ENCODE measurements around the gene ARHGAP8.

The ARHGAP8 gene

GRCh38 chr22:44814266-44815098, 62.1 kb downstream of the ARHGAP8 start:
- H3K4me3 ChIP-seq (replicated peaks; ENCODE audit: insufficient read depth, low read length): no peak overlapping the region

GRCh38 chr22:44815099-44816070, 63.0 kb downstream of the ARHGAP8 start:
- TF ChIP-seq GABPA (IDR thresholded peaks at IDR 0.05; ENCODE audit: low read depth): no peak
- no peak for TF ChIP-seq SPI1 (IDR thresholded peaks at IDR 0.05; ENCODE audit: borderline replicate concordance, low read depth)
- no peak for TF ChIP-seq REST (IDR thresholded peaks at IDR 0.05; ENCODE audit: insufficient replicate concordance, low read depth)
- TF ChIP-seq POLR2AphosphoS5 (IDR thresholded peaks at IDR 0.05; ENCODE audit: low read depth): no peak
- no peak for TF ChIP-seq CTCF (IDR thresholded peaks at IDR 0.05; ENCODE audit: insufficient read depth, low read length)
- Histone ChIP-seq H3K27me3 (ENCODE audit: insufficient read depth, poor library complexity, severe bottlenecking) (no peaks in the 10 kb centered on the region), H3K4me3 (replicated peaks; ENCODE audit: insufficient read depth, low read length) (no peak overlapping the region), H3K27ac (replicated peaks) (no peak overlapping the region)
- no peak for DNase-seq (ENCODE audit: low read depth in 1 of 2, low spot score in 1 of 2)

More at GRCh38 chr22:44814266-44815098, 62.1 kb downstream of the ARHGAP8 start:
- DNase-seq (ENCODE audit: low read depth in 1 of 2, low spot score in 1 of 2): no peak
- Histone ChIP-seq H3K27ac (replicated peaks) (no peak overlapping the region), H3K27me3 (ENCODE audit: insufficient read depth, poor library complexity, severe bottlenecking) (no peaks in the 10 kb centered on the region)
- TF ChIP-seq REST (IDR thresholded peaks at IDR 0.05; ENCODE audit: insufficient replicate concordance, low read depth) (no peak), POLR2AphosphoS5 (IDR thresholded peaks at IDR 0.05; ENCODE audit: low read depth) (no peak), CTCF (IDR thresholded peaks at IDR 0.05; ENCODE audit: insufficient read depth, low read length) (no peak), SPI1 (IDR thresholded peaks at IDR 0.05; ENCODE audit: borderline replicate concordance, low read depth) (no peak), GABPA (IDR thresholded peaks at IDR 0.05; ENCODE audit: low read depth) (no peak)

GRCh38 chr22:44816141-44816540, 63.8 kb downstream of the ARHGAP8 start:
- TF ChIP-seq POLR2AphosphoS5 (IDR thresholded peaks at IDR 0.05; ENCODE audit: low read depth): no peak
- TF ChIP-seq CTCF (IDR thresholded peaks at IDR 0.05; ENCODE audit: insufficient read depth, low read length): no peak
- no peak for TF ChIP-seq REST (IDR thresholded peaks at IDR 0.05; ENCODE audit: insufficient replicate concordance, low read depth)
- no peak for TF ChIP-seq GABPA (IDR thresholded peaks at IDR 0.05; ENCODE audit: low read depth)
- TF ChIP-seq SPI1 (IDR thresholded peaks at IDR 0.05; ENCODE audit: borderline replicate concordance, low read depth): no peak
- Histone ChIP-seq H3K27ac (replicated peaks) (no peak overlapping the region), H3K4me3 (replicated peaks; ENCODE audit: insufficient read depth, low read length) (no peak overlapping the region), H3K27me3 (ENCODE audit: insufficient read depth, poor library complexity, severe bottlenecking) (no peaks in the 10 kb centered on the region)
- no peak for DNase-seq (ENCODE audit: low read depth in 1 of 2, low spot score in 1 of 2)

All from HL-60 (cell line).